GM12878 (cell line): ENCODE data around the gene DLAT. TPM values are rescaled to one million over a fixed set of nuclear protein-coding genes. Genes with fewer than 3 reads are reported as not detected.

Experiments
- ATAC-seq: fragments of 200-7000 bp; cut with Tn5 transposase; 3 replicates; pipeline ENCODE4 v1.9.1; 2020; ENCODE audit warnings: mild to moderate bottlenecking, moderate library complexity
- BruUV-seq: library from RNA; stranded (reverse); fragments of 400-500 nt; replicated peaks from 2 replicates; lab custom pipeline; 2021; lab: Mats Ljungman, UMichigan
- CTCF ChIA-PET: fragments of 300-600 bp; sonication (Branson Sonifier 250); formaldehyde crosslinking; extraction: SDS; loops from one replicate; lab custom pipeline; 2021; ENCODE audit warnings: inconsistent platforms; lab: Yijun Ruan, JAX
- POLR2A ChIA-PET: fragments of 350-600 bp; formaldehyde crosslinking; extraction: SDS; loops from one replicate; lab custom pipeline; 2021; ENCODE audit warnings: inconsistent platforms; lab: Charles Lee
- RAD21 ChIA-PET: fragments of 300-600 bp; sonication (Branson Sonifier 250); formaldehyde crosslinking; loops from one replicate; lab custom pipeline; 2023; ENCODE audit warnings: antibody characterized with exemption; ENCODE audit not compliant: unreplicated experiment; lab: Charles Lee
- SMC1A ChIA-PET: fragments of 300-600 bp; sonication (Branson Sonifier 250); formaldehyde crosslinking; loops from one replicate; lab custom pipeline; 2023; ENCODE audit not compliant: unreplicated experiment, uncharacterized antibody; lab: Charles Lee
- DNase-seq: peaks from one replicate; pipeline ENCODE4 v3.0.0-alpha.2; 2011; ENCODE audit warnings: low read depth, low spot score
- FAIRE-seq: peaks from 3 replicates; lab custom pipeline; 2011; peaks lifted over from hg19 to GRCh38; lab: Jason Lieb, UNC
- H2AFZ ChIP-seq: 2 replicates; pipeline ENCODE4 v1.6.0; 2011; ENCODE audit warnings: low read depth, low read length, control low read depth; ENCODE audit not compliant: control insufficient read depth
- H3K27ac ChIP-seq: 2 replicates; pipeline ENCODE4 v1.5.1; 2011; ENCODE audit warnings: control low read depth; ENCODE audit not compliant: control insufficient read depth, insufficient read depth
- H3K27me3 ChIP-seq, 2 experiments: replicated peaks in 1 of 2; 2 replicates each; pipeline versions ENCODE4 v1.6.0 to v1.6.1; 2011; ENCODE audit warnings: low read length in 1 of 2; ENCODE audit not compliant: control insufficient read depth in 2 of 2, insufficient read depth in 2 of 2
- H3K36me3 ChIP-seq, 2 experiments: 2 replicates each; pipeline ENCODE4 v1.5.1; 2011; ENCODE audit warnings: low read length in 1 of 2; ENCODE audit not compliant: control insufficient read depth in 2 of 2, insufficient read depth in 2 of 2
- H3K4me1 ChIP-seq: 2 replicates; pipeline ENCODE4 v1.6.1; 2011; ENCODE audit warnings: mild to moderate bottlenecking, low read length, moderate library complexity, mixed read lengths; ENCODE audit not compliant: control insufficient read depth, insufficient read depth
- H3K4me2 ChIP-seq: 2 replicates; pipeline ENCODE4 v1.6.0; 2011; ENCODE audit warnings: control low read depth; ENCODE audit not compliant: control insufficient read depth, insufficient read depth
- H3K4me3 ChIP-seq: fragments of 200-600 bp; sonication (generic); 2 replicates; pipeline ENCODE4 v1.5.1; 2016
- H3K79me2 ChIP-seq: 2 replicates; pipeline ENCODE4 v1.6.0; 2011; ENCODE audit warnings: low read length; ENCODE audit not compliant: control insufficient read depth, insufficient read depth
- H3K9ac ChIP-seq: 2 replicates; pipeline ENCODE4 v1.8.0; 2011; ENCODE audit warnings: low read length, control low read depth, mixed read lengths; ENCODE audit not compliant: control insufficient read depth, insufficient read depth
- H3K9me3 ChIP-seq: replicated peaks from 3 replicates; pipeline ENCODE4 v1.5.1; 2011; ENCODE audit warnings: mild to moderate bottlenecking, low read length; ENCODE audit not compliant: control insufficient read depth, insufficient read depth
- H4K20me1 ChIP-seq: 2 replicates; pipeline ENCODE4 v1.6.0; 2011; ENCODE audit not compliant: control insufficient read depth, insufficient read depth
- EGR1 ChIP-seq, 2 experiments: IDR thresholded peaks; 1 replicate in 1 of 2; 2 replicates in 1 of 2; pipeline ENCODE4 v1.6.1; 2011 to 2012; ENCODE audit warnings: low read depth in 2 of 2, low read length in 2 of 2, borderline replicate concordance in 1 of 2, mild to moderate bottlenecking in 1 of 2, moderate library complexity in 1 of 2
- HDGF ChIP-seq: fragments of 450-650 bp; IDR thresholded peaks from 2 replicates; pipeline ENCODE4 v1.6.1; 2016; ENCODE audit warnings: antibody characterized with exemption
- KLF5 ChIP-seq: fragments of 450-650 bp; IDR thresholded peaks from 2 replicates; pipeline ENCODE4 v1.6.1; 2014; ENCODE audit warnings: mild to moderate bottlenecking; ENCODE audit not compliant: partially characterized antibody
- MYB ChIP-seq: fragments of 150-350 bp; IDR thresholded peaks from 2 replicates; pipeline ENCODE4 v1.6.1; 2014; ENCODE audit warnings: mild to moderate bottlenecking, low read depth, low read length, borderline replicate concordance
- NBN ChIP-seq: fragments of 450-650 bp; IDR thresholded peaks from 2 replicates; pipeline ENCODE4 v1.6.1; 2016
- NRF1 ChIP-seq: conservative IDR thresholded peaks from 2 replicates; pipeline ENCODE4 v1.6.1; 2011; ENCODE audit warnings: mild to moderate bottlenecking, low read depth, low read length, improper control_type of control experiment
- RFX5 ChIP-seq: IDR thresholded peaks from 2 replicates; pipeline ENCODE4 v1.6.1; 2011; ENCODE audit warnings: low read depth, low read length, improper control_type of control experiment
- YY1 ChIP-seq: IDR thresholded peaks from 2 replicates; pipeline ENCODE4 v1.6.1; 2011; ENCODE audit warnings: low read depth, mild to moderate bottlenecking, low read length
- ZBED1 ChIP-seq: IDR thresholded peaks from 2 replicates; pipeline ENCODE4 v1.6.1; 2016; ENCODE audit warnings: borderline replicate concordance
- ZBTB4 ChIP-seq: fragments of 450-650 bp; formaldehyde crosslinking; IDR thresholded peaks from 2 replicates; pipeline ENCODE4 v1.4.0; 2022; ENCODE audit warnings: mild to moderate bottlenecking, moderate library complexity
- WGBS: methylation state at CpG from one replicate; pipeline ENCODE4 v1.1.6; 2016; ENCODE audit warnings: low lambda C conversion rate; ENCODE audit not compliant: insufficient replicate concordance, insufficient coverage; ENCODE audit errors: missing lambda C conversion rate; 5-methylcytosine and 5-hydroxymethylcytosine counted together
- in situ Hi-C: fragments of 300-500 bp; cut with MboI; formaldehyde crosslinking; loops from 9 replicates; pipeline ENCODE4 v1.14.3; 2018; ENCODE audit warnings: mixed read lengths
- intact Hi-C: fragments of 100-400 bp; cut with micrococcal nuclease; formaldehyde crosslinking; loops from one replicate; pipeline ENCODE4 v1.14.2; 2022; ENCODE audit not compliant: unreplicated experiment
- polyA plus RNA-seq, 11 experiments: library from polyadenylated mRNA; depleted of rRNA in 4 of 11; unstranded in 6 of 11; stranded (reverse) in 5 of 11; fragments of >200 nt; fragmentation: Nextera tagmentation in 4 of 11; fragmentation: Illumina TruSeq in 1 of 11; extraction: Ambion mirVana in 4 of 11; extraction: Trizol in 1 of 11; gene quantifications; 1 replicate in 1 of 11; 2 replicates in 10 of 11; pipeline versions ENCODE4 v1.2.1 to v1.2.3, GENCODE V29; 2011 to 2016; ENCODE audit warnings: inconsistent platforms in 2 of 11, missing spikeins in 2 of 11, low read depth in 1 of 11
- total RNA-seq, 4 experiments: library from RNA; depleted of rRNA in 3 of 4; stranded (reverse); fragments of >200 nt in 3 of 4; fragmentation: Illumina TruSeq in 1 of 4; extraction: Trizol in 1 of 4; gene quantifications; 2 replicates each; pipeline versions ENCODE4 v1.2.1 to v1.2.3, GENCODE V29; 2013 to 2021

DLAT gene
- total and polyA plus RNA-seq, 10 of the 15 experiments (the other 5 are each of a cell fraction or from before 2014, with no cell fraction given), result 16.5 to 79.9 (median 43.8) TPM

- no TSS peak for BruUV-seq
- H3K4me1 ChIP-seq, result peaks cover 12% of the 10 kb centered on the region
Observed at GRCh38 chr11:111977146-111978027, 47.8 kb upstream of the DLAT start.

DNA sequence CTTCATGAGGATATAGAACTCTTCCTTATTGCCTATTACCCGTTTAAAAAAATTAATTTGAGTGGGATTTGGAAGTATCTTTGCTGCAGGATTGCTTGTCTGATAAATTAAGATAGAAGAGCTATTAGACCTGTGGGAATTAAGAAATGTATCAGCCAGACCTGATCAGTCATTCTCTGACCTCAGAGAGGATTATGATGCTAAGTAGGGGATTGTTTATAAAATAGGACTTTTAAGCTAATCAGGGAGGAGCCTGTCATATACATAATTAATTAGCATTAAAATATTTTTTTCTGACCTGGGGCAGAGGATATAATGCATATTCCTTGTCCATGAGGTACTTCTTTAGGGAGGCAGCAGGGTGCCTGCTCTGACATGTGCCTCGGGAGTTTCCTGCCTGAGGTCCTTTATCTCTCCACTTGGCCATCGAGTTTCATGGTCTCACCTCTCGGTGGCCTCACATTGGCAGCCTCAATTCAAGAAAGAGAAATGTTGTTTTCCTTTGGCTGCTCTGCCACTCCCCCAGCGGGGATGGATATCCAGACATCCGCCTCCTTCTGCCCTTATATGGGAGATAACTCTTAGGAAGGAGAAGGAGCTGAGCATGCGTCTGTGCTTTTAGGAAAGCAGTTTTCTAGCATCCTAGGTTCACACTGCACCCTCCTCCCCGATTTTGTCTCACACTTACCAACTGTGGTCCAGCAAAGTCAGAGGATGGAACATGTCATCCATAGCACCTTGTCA lies 47.0 kb upstream of the DLAT start:
- DNase-seq (no peak), ATAC-seq (no peak), FAIRE-seq (no peak)
- no peak overlapping the region; the same call in 1 of the 2 replicates for H3K4me2 ChIP-seq
- BruUV-seq, result no TSS peak
- H3K9me3 ChIP-seq, result no peaks in the 10 kb centered on the region
- H4K20me1 ChIP-seq, result no peaks in the 10 kb centered on the region
- no peaks in the 10 kb centered on the region for H3K79me2 ChIP-seq
- H3K4me3 ChIP-seq, result no peak overlapping the region
- WGBS, result 38% methylated on average over 8 of the region's 8 CpGs
- ChIA-PET RAD21 (interaction anchor here (6.7 kb wide), 1 partner anchor 44 kb away, joined by 109 read pairs; the partner anchor contains the start of gene DIXDC1), SMC1A (no interaction called here), POLR2A (no interaction called here), CTCF (interaction anchor here (8.8 kb wide), 1 partner anchor 46 kb away, joined by 180 read pairs; no protein-coding TSS in a partner anchor)
- no peak overlapping the region for H3K9ac ChIP-seq
- peaks cover 8% of the 10 kb centered on the region for H3K4me1 ChIP-seq
- intact Hi-C loops (no loop called here), in situ Hi-C loops (no loop called here)
- H2AFZ ChIP-seq, result no peak overlapping the region
- H3K27ac ChIP-seq, result no peak overlapping the region
- H3K27me3 ChIP-seq, result peaks cover 5 to 8% of the 10 kb centered on the region in 2 experiments; a peak in 2 of 4 replicates
- H3K36me3 ChIP-seq, result no peaks in the 10 kb centered on the region
- TF ChIP-seq RFX5 (no peak), MYB (no peak), ZBED1 (no peak), NBN (no peak), ZBTB4 (no peak), KLF5 (no peak), NRF1 (no peak), YY1 (no peak)

More at GRCh38 chr11:111977146-111978027, 47.8 kb upstream of the DLAT start:
- H3K27ac ChIP-seq, result no peak overlapping the region
- peak overlapping the region; percentile 40; the same call in 1 of the 2 replicates for H3K9ac ChIP-seq
- intact Hi-C loops (no loop called here), in situ Hi-C loops (no loop called here)
- ChIA-PET CTCF (interaction anchor here (8.8 kb wide), 1 partner anchor 45 kb away, joined by 180 read pairs; no protein-coding TSS in a partner anchor), POLR2A (no interaction called here), RAD21 (interaction anchor here (6.7 kb wide), 1 partner anchor 43 kb away, joined by 109 read pairs; the partner anchor contains the start of gene DIXDC1), SMC1A (no interaction called here)
- H3K9me3 ChIP-seq, result no peaks in the 10 kb centered on the region
- no peaks in the 10 kb centered on the region for H4K20me1 ChIP-seq
- WGBS, result 18% methylated on average over 33 of the region's 65 CpGs
- ATAC-seq (peak; percentile 63), FAIRE-seq (no peak), DNase-seq (no peak)
- H3K36me3 ChIP-seq, result no peaks in the 10 kb centered on the region
- peak overlapping the region; percentile 78 for H2AFZ ChIP-seq
- peaks cover 5 to 8% of the 10 kb centered on the region in 2 experiments; a peak in 2 of 4 replicates for H3K27me3 ChIP-seq
- peak overlapping the region; percentile 72; the same call in 1 of the 2 replicates for H3K4me3 ChIP-seq
- H3K4me2 ChIP-seq, result peak overlapping the region; percentile 94
- no peaks in the 10 kb centered on the region for H3K79me2 ChIP-seq
- TF ChIP-seq EGR1 (IDR thresholded peaks at IDR 0.05; ENCODE audit: borderline replicate concordance in 1 of 2, low read depth in 2 of 2, low read length in 2 of 2), result no peak
- no peak for TF ChIP-seq HDGF
- TF ChIP-seq, all 136 proteins: peak for 0
